Vagina (tissue), 2 donors: ENCODE results near the gene CD80. TPM values are rescaled to one million over a fixed set of nuclear protein-coding genes. Genes with fewer than 3 reads are reported as not detected.

Source experiments
- DNase-seq, 2 donors: peaks; one replicate each; pipeline ENCODE4 v3.0.0-alpha.2; 2017; ENCODE audit errors: extremely low spot score in 2 of 2
- H3K27ac ChIP-seq: fragments of 200-600 bp; sonication (generic); one replicate; pipeline ENCODE4 v1.5.1; 2019
- H3K27me3 ChIP-seq: fragments of 200-600 bp; sonication (generic); one replicate; pipeline ENCODE4 v1.5.1; 2019
- H3K36me3 ChIP-seq, 2 donors: fragments of 200-600 bp; sonication (generic); one replicate each; pipeline ENCODE4 v1.5.1; 2017 to 2019
- H3K4me1 ChIP-seq: fragments of 200-600 bp; sonication (generic); one replicate; pipeline ENCODE4 v1.5.1; 2019
- H3K4me3 ChIP-seq, 2 donors: fragments of 200-600 bp; sonication (generic); 1 replicate in 1 of 2; 2 replicates in 1 of 2; pipeline ENCODE4 v1.5.1; 2016 to 2019
- H3K9me3 ChIP-seq: fragments of 200-600 bp; sonication (generic); one replicate; pipeline ENCODE4 v1.5.1; 2019
- POLR2A ChIP-seq, 2 donors: fragments of 450-650 bp; IDR thresholded peaks; one replicate each; pipeline ENCODE4 v1.6.1; 2017; ENCODE audit warnings: antibody characterized with exemption in 2 of 2, mild to moderate bottlenecking in 2 of 2, moderate library complexity in 2 of 2
- POLR2AphosphoS5 ChIP-seq, 2 donors: sonication (generic); formaldehyde crosslinking; IDR thresholded peaks; one replicate each; pipeline ENCODE4 v1.9.0; 2017; ENCODE audit warnings: antibody characterized with exemption in 2 of 2, mild to moderate bottlenecking in 2 of 2, low read depth in 1 of 2; ENCODE audit not compliant: insufficient read depth in 1 of 2
- intact Hi-C: fragments of 100-400 bp; cut with DNase I; formaldehyde crosslinking; loops from one replicate; pipeline ENCODE4 v1.15.1; 2023
- total RNA-seq: library from RNA; depleted of rRNA; stranded (reverse); fragments of >200 nt; gene quantifications from one replicate; pipeline ENCODE4 v1.2.3, GENCODE V29; 2016
- TF ChIP-seq, protein P1 (sequence below), 3 experiments: fragments of 450-650 bp in 2 of 3; fragments of 200-600 bp in 1 of 3; sonication (generic) in 1 of 3; IDR thresholded peaks; one replicate each; pipeline ENCODE4 v1.5.1; 2017 to 2019; ENCODE audit warnings: antibody characterized with exemption in 3 of 3, mild to moderate bottlenecking in 2 of 3, moderate library complexity in 2 of 3

CD80 gene
- total RNA-seq, 1 donor from 2014 or later = not detected

DNA sequence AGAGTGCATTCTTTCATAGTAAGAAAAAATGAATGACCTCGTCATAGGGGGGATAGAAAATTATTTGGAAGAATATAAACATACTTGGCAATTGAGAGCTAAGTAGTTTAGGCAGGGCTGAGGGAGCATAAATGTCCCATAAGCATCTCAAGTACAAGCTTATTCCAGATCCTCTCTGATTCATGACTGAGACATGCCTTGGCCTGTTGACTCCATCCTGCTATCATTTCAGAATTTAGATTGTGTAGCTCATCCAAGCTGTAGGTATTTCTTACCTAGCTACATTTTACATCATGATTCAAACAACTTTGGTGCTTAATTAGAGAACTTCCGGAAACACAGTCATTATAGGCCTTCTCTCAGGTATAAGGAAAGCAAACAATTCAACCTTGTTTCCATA lies 78.3 kb downstream of the CD80 start:
- TF ChIP-seq, protein P1, sequence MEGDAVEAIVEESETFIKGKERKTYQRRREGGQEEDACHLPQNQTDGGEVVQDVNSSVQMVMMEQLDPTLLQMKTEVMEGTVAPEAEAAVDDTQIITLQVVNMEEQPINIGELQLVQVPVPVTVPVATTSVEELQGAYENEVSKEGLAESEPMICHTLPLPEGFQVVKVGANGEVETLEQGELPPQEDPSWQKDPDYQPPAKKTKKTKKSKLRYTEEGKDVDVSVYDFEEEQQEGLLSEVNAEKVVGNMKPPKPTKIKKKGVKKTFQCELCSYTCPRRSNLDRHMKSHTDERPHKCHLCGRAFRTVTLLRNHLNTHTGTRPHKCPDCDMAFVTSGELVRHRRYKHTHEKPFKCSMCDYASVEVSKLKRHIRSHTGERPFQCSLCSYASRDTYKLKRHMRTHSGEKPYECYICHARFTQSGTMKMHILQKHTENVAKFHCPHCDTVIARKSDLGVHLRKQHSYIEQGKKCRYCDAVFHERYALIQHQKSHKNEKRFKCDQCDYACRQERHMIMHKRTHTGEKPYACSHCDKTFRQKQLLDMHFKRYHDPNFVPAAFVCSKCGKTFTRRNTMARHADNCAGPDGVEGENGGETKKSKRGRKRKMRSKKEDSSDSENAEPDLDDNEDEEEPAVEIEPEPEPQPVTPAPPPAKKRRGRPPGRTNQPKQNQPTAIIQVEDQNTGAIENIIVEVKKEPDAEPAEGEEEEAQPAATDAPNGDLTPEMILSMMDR (IDR thresholded peaks at IDR 0.05) = no peak
- TF ChIP-seq POLR2A (IDR thresholded peaks at IDR 0.05) (no peak), POLR2AphosphoS5 (IDR thresholded peaks at IDR 0.05; ENCODE audit: insufficient read depth in 1 of 2, low read depth in 1 of 2) (no peak)
- Histone ChIP-seq H3K27ac (no peak overlapping the region), H3K36me3 (peaks cover 0 to 25% of the 10 kb centered on the region in 2 donors), H3K9me3 (no peaks in the 10 kb centered on the region), H3K27me3 (no peaks in the 10 kb centered on the region), H3K4me1 (no peaks in the 10 kb centered on the region), H3K4me3 (no peak overlapping the region)
- no peak for DNase-seq
- intact Hi-C loops = no loop called here

Other genes starting within 250 kb of the CD80 start
- 27.0 TPM for gene TMEM39A, start 96.0 kb downstream of the CD80 start, total RNA-seq
- gene POGLUT1, start 90.7 kb downstream of the CD80 start, total RNA-seq = 12.5 TPM
- gene TIMMDC1, start 61.1 kb downstream of the CD80 start, total RNA-seq = 30.0 TPM
- gene ADPRH, start 19.9 kb upstream of the CD80 start, total RNA-seq = 2.9 TPM
- gene PLA1A, start 38.3 kb upstream of the CD80 start, total RNA-seq = 1.7 TPM
- gene POPDC2, start 101.0 kb upstream of the CD80 start, total RNA-seq = 3.4 TPM
- gene COX17, start 117.8 kb upstream of the CD80 start, total RNA-seq = 27.3 TPM
- 4.2 TPM for gene CFAP91, start 143.4 kb upstream of the CD80 start, total RNA-seq
- gene NR1I2, start 222.5 kb upstream of the CD80 start, total RNA-seq = not detected